K562 (cell line): ENCODE measurements around the gene SH2D3A.

ENCODE experiments used
- MCM2 ChIP-seq: fragments of 450-650 bp; IDR thresholded peaks from 2 replicates; pipeline ENCODE4 v1.6.1; 2017; ENCODE audit warnings: low read depth, mild to moderate bottlenecking
- TF ChIP-seq, protein P1 (sequence below), 3 experiments: IDR thresholded peaks in 2 of 3; conservative IDR thresholded peaks in 1 of 3; 2 replicates each; pipeline ENCODE4 v1.5.1; 2011 to 2012; ENCODE audit warnings: low read length in 3 of 3, mild to moderate bottlenecking in 3 of 3, control low read depth in 2 of 3, improper control_type of control experiment in 1 of 3, inconsistent platforms in 1 of 3, low read depth in 1 of 3, mixed read lengths in 1 of 3, moderate library complexity in 1 of 3; ENCODE audit not compliant: insufficient read depth in 2 of 3
- TF ChIP-seq, protein P2 (sequence below): sonication (generic); formaldehyde crosslinking; IDR thresholded peaks from 2 replicates; pipeline ENCODE4 v1.9.0; 2022; ENCODE audit warnings: mild to moderate bottlenecking, missing genetic modification reagents

DNA sequence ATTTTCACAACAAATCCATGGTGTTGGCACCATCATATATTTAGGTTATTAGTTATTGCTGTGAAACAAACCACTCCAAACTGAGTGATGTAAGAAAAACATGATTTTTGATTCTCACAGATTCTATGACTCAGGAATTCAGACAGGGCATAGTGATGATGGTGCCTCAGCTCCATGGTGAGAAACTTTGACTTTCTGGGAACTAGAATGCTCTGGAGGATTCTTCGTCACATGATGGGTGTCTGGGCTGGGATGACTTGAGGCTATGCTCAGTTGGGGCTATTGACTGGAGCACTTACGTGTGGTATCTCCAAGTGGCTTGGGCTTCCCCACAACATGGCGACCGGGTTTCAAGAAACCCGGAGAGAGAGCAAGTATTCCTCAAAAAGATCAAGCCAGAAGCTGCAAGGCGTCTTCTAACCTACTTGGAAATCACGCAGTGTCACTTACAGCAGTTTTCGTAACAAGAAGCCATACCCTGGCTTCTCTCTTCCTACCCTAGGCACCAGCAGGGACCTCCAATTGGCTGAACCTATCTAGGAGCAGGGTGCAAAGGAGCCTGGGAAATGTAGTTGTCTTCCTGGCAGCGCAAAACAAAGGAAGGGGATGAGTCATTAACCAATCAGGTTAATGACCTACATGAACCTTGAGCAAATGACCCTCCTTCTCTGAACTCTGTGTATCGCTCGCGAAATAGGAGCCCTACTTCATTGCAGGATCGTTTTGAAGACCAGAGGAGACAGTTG is 27.6 kb upstream of the SH2D3A start:
- no peak for TF ChIP-seq MCM2
- TF ChIP-seq, protein P1, sequence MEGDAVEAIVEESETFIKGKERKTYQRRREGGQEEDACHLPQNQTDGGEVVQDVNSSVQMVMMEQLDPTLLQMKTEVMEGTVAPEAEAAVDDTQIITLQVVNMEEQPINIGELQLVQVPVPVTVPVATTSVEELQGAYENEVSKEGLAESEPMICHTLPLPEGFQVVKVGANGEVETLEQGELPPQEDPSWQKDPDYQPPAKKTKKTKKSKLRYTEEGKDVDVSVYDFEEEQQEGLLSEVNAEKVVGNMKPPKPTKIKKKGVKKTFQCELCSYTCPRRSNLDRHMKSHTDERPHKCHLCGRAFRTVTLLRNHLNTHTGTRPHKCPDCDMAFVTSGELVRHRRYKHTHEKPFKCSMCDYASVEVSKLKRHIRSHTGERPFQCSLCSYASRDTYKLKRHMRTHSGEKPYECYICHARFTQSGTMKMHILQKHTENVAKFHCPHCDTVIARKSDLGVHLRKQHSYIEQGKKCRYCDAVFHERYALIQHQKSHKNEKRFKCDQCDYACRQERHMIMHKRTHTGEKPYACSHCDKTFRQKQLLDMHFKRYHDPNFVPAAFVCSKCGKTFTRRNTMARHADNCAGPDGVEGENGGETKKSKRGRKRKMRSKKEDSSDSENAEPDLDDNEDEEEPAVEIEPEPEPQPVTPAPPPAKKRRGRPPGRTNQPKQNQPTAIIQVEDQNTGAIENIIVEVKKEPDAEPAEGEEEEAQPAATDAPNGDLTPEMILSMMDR (IDR thresholded peaks at IDR 0.05 in 2 of 3, conservative IDR thresholded peaks at IDR 0.05 in 1 of 3; ENCODE audit: insufficient read depth in 2 of 3, low read depth in 1 of 3, low read length in 3 of 3), result no peak
- TF ChIP-seq, protein P2, sequence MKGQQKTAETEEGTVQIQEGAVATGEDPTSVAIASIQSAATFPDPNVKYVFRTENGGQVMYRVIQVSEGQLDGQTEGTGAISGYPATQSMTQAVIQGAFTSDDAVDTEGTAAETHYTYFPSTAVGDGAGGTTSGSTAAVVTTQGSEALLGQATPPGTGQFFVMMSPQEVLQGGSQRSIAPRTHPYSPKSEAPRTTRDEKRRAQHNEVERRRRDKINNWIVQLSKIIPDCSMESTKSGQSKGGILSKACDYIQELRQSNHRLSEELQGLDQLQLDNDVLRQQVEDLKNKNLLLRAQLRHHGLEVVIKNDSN (CRISPR knock-in tag), result no peak
